ENCODE data around the gene ZNF254. TPM values are rescaled to one million over a fixed set of nuclear protein-coding genes. Genes with fewer than 3 reads are reported as not detected.

ZNF254 gene
- total RNA-seq, 4 donors from 2014 or later, result 61.1 to 85.4 (median 64.9) TPM

DNA sequence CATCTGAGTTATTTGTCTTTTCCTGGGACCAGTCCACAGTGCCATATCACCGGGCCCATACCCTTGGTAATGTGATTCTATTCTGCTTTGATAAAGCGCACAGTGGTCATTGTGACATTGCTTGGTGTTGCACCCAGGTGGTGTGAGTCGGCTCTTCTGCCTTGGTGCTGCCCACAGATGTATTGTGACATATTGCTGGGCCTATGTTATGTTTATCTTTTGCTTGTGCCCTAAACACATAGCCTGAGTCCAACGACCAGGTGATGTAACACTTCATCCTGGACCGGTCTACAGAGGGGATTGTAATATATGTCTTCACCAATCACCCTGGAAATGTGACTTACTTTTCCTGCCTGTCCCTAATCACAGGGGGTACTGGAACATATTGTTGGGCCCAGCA lies 23.7 kb upstream of the ZNF254 start:
- Histone ChIP-seq H3K27ac (no peak overlapping the region), H3K4me1 (no peaks in the 10 kb centered on the region), H3K36me3 (peaks cover 6 to 11% of the 10 kb centered on the region in 2 donors), H3K27me3 (no peaks in the 10 kb centered on the region), H3K9me3 (no peaks in the 10 kb centered on the region), H3K4me3 (replicated peaks in 1 of 3) (no peak overlapping the region)
- intact Hi-C loops (cut with DNase I), result no loop called here
- no peak for DNase-seq
- TF ChIP-seq POLR2A (IDR thresholded peaks at IDR 0.05), result no peak
- TF ChIP-seq CTCF (IDR thresholded peaks at IDR 0.05), result no peak
- 95% methylated on average over 5 of the region's 5 CpGs for WGBS, 2 donors

GRCh38 chr19:24064175-24064574 lies 22.8 kb upstream of the ZNF254 start:
- Histone ChIP-seq H3K4me3 (replicated peaks in 1 of 3) (no peak overlapping the region), H3K9me3 (no peaks in the 10 kb centered on the region), H3K36me3 (peaks cover 6 to 10% of the 10 kb centered on the region in 2 donors), H3K4me1 (no peaks in the 10 kb centered on the region), H3K27ac (no peak overlapping the region), H3K27me3 (no peaks in the 10 kb centered on the region)
- WGBS, 2 donors, result 96 to 100% methylated on average over 1 of the region's 1 CpG
- intact Hi-C loops (cut with DNase I), result no loop called here
- TF ChIP-seq CTCF (IDR thresholded peaks at IDR 0.05), result no peak
- TF ChIP-seq POLR2A (IDR thresholded peaks at IDR 0.05), result no peak
- DNase-seq, result no peak

DNA sequence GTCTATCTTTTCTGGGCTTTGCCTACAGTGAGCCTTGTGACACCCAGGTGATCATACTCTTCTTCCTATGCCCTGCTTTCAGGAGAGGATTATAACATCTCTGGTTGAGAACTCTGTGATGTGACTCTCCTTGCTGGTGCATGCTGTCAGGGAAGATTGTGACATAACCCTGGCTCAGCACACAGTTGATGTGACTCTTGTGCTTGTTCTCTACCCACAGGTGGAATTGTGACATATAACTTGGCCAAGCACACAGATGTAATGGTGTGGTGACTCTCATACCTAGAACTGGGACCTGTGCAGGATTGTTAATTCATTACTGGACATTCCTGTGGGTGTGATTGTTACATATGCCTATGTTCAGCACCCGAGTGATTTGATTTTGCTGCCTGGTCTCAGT lies 21.7 kb upstream of the ZNF254 start:
- no peaks in the 10 kb centered on the region for H3K9me3 ChIP-seq
- DNase-seq, result no peak
- no peaks in the 10 kb centered on the region for H3K4me1 ChIP-seq
- peaks cover 6% of the 10 kb centered on the region in 2 donors for H3K36me3 ChIP-seq
- TF ChIP-seq POLR2A (IDR thresholded peaks at IDR 0.05), result no peak
- TF ChIP-seq CTCF (IDR thresholded peaks at IDR 0.05), result no peak
- 36 to 100% methylated on average over 1 of the region's 1 CpG for WGBS, 2 donors
- H3K27ac ChIP-seq, result no peak overlapping the region
- intact Hi-C loops (cut with DNase I), result no loop called here
- no peaks in the 10 kb centered on the region for H3K27me3 ChIP-seq
- H3K4me3 ChIP-seq (replicated peaks in 1 of 3), result no peak overlapping the region

DNA sequence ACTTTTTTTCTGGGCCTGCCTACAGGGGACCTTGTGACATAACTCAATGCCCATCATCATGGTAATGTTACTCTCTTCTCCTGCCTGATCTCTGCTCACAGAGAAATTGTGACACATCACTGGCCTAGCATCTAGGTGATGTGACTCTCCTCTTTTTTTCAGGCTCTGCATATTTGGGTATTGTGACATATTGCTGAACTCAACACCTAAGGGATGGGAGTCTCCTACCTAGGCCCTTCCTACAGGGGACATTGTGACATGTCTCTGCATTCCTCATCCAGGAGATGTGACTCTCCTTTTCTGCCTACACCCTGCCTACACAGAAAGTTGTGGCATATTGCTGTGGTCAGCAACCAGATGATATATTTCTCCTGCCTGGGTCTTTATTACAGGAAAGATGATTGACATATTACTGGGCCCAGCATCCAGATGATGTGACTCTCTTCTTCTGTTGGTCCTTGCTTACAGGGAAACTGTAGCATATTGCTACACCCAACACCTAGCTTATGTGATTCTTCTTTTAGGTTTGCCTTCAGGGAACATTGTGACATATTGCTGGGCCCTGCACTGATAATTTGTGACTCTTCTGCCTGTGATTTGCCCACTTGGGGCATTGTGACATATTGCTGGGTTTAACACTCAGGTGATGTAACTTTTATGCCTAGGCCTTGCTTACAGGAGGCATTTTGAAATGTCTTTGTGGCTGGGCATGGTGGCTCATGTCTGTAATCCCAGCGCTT lies 21.0 kb upstream of the ZNF254 start:
- TF ChIP-seq POLR2A (IDR thresholded peaks at IDR 0.05) (no peak), CTCF (IDR thresholded peaks at IDR 0.05) (no peak)
- H3K4me1 ChIP-seq, result no peaks in the 10 kb centered on the region
- H3K27me3 ChIP-seq, result no peaks in the 10 kb centered on the region
- H3K27ac ChIP-seq, result no peak overlapping the region
- H3K4me3 ChIP-seq (replicated peaks in 1 of 3), result no peak overlapping the region
- no peak for DNase-seq
- no peaks in the 10 kb centered on the region for H3K9me3 ChIP-seq
- H3K36me3 ChIP-seq, result peaks cover 3 to 6% of the 10 kb centered on the region in 2 donors
- 91 to 100% methylated on average over 1 of the region's 1 CpG for WGBS, 2 donors
- intact Hi-C loops (cut with DNase I), result no loop called here

DNA sequence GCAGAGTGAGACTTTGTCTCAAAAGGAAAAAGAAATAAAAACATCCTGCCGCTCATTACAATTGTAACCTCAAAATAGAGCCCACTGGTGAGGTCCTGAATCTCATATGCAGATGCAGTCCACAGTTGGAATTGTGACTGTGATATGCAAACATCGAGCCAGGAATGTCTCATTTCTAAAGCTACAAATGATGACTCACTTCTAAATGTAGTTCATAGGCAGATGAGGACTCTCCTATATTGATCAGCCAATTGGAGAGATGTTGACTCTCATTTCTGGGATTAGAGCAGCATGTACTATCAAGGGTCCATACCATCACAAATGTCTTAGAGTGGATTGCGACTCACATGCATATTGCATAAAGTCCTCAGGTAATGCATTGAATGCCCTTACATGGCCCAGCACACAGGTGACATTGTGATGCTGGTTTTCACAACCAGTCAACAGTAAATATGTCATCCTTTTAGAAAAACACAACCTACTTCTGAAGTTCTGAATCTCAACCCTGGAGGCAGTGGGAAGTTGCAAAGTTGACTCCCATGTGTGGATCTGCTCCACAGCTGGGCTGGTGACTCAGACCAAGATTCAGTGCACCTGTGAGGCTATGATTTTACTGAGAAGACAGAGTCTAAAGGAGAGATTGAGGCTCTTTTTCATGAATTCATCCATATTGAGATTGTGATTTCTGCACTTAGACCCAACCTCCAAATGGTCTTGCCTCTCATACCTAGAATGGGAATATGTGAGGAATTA lies 16.9 kb upstream of the ZNF254 start:
- 92% methylated on average over 3 of the region's 3 CpGs for WGBS, 2 donors
- no peak for TF ChIP-seq CTCF (IDR thresholded peaks at IDR 0.05)
- TF ChIP-seq POLR2A (IDR thresholded peaks at IDR 0.05), result no peak
- Histone ChIP-seq H3K4me1 (no peaks in the 10 kb centered on the region), H3K36me3 (peaks cover 3 to 6% of the 10 kb centered on the region in 2 donors), H3K27ac (no peak overlapping the region), H3K27me3 (no peaks in the 10 kb centered on the region), H3K4me3 (replicated peaks in 1 of 3) (no peak overlapping the region), H3K9me3 (no peaks in the 10 kb centered on the region)
- intact Hi-C loops (cut with DNase I), result no loop called here
- DNase-seq, result no peak
